Measurements from ENCODE around the gene BTBD10. TPM values are rescaled to one million over a fixed set of nuclear protein-coding genes. Genes with fewer than 3 reads are reported as not detected.

BTBD10 gene
- total RNA-seq, 2 donors from 2014 or later, result 26.1 to 28.0 TPM

DNA sequence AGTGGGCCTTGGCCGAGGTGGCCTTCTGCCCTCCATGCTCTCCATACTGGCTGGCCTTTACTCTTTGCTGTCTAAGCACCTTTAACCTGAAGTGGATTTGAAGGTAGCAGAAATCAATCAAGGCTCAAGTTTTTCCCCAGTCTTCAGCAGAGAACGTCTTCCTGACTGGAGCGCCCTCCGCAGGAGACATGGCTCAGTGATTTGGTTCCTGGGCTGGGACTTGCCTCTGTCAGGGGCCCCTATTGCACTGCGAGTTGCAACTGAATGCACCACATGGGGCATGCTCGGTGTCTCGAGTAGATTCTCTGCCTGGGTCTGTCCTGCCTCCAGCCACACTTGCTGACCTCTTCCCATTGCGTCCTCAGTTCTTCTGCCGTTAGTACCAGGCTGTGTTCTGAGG lies 105.8 kb downstream of the BTBD10 start:
- Histone ChIP-seq H3K27me3 (no peaks in the 10 kb centered on the region), H3K27ac (no peak overlapping the region), H3K36me3 (peaks cover 68% of the 10 kb centered on the region), H3K4me3 (no peak overlapping the region), H3K9me3 (no peaks in the 10 kb centered on the region), H3K4me1 (no peaks in the 10 kb centered on the region)
- DNase-seq (ENCODE audit: low spot score), result no peak
- TF ChIP-seq, protein P1, sequence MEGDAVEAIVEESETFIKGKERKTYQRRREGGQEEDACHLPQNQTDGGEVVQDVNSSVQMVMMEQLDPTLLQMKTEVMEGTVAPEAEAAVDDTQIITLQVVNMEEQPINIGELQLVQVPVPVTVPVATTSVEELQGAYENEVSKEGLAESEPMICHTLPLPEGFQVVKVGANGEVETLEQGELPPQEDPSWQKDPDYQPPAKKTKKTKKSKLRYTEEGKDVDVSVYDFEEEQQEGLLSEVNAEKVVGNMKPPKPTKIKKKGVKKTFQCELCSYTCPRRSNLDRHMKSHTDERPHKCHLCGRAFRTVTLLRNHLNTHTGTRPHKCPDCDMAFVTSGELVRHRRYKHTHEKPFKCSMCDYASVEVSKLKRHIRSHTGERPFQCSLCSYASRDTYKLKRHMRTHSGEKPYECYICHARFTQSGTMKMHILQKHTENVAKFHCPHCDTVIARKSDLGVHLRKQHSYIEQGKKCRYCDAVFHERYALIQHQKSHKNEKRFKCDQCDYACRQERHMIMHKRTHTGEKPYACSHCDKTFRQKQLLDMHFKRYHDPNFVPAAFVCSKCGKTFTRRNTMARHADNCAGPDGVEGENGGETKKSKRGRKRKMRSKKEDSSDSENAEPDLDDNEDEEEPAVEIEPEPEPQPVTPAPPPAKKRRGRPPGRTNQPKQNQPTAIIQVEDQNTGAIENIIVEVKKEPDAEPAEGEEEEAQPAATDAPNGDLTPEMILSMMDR (IDR thresholded peaks at IDR 0.05), result no peak

- Histone ChIP-seq H3K4me1 (no peaks in the 10 kb centered on the region), H3K36me3 (peaks cover 54% of the 10 kb centered on the region), H3K27me3 (no peaks in the 10 kb centered on the region), H3K4me3 (no peak overlapping the region), H3K27ac (no peak overlapping the region), H3K9me3 (no peaks in the 10 kb centered on the region)
- TF ChIP-seq, protein P1 (IDR thresholded peaks at IDR 0.05), result no peak
- DNase-seq (ENCODE audit: low spot score), result no peak
Measured at GRCh38 chr11:13355191-13355590, 107.8 kb downstream of the BTBD10 start.

- DNase-seq (ENCODE audit: low spot score), result no peak
- Histone ChIP-seq H3K27me3 (no peaks in the 10 kb centered on the region), H3K4me3 (no peak overlapping the region), H3K9me3 (no peaks in the 10 kb centered on the region), H3K36me3 (peaks cover 50% of the 10 kb centered on the region), H3K27ac (no peak overlapping the region), H3K4me1 (no peaks in the 10 kb centered on the region)
- TF ChIP-seq, protein P1 (IDR thresholded peaks at IDR 0.05), result no peak
Measured at GRCh38 chr11:13354335-13354734, 108.7 kb downstream of the BTBD10 start.

GRCh38 chr11:13352711-13353110 lies 110.3 kb downstream of the BTBD10 start:
- Histone ChIP-seq H3K4me1 (peaks cover 0 to 8% of the 10 kb centered on the region in 2 donors), H3K9me3 (no peaks in the 10 kb centered on the region), H3K36me3 (peaks cover 37% of the 10 kb centered on the region), H3K4me3 (no peak overlapping the region), H3K27ac (no peak overlapping the region), H3K27me3 (no peaks in the 10 kb centered on the region)
- no peak for DNase-seq (ENCODE audit: low spot score)
- TF ChIP-seq, protein P1 (IDR thresholded peaks at IDR 0.05), result no peak

GRCh38 chr11:13349581-13349980 lies 113.4 kb downstream of the BTBD10 start:
- peaks cover 0 to 8% of the 10 kb centered on the region in 2 donors for H3K4me1 ChIP-seq
- no peaks in the 10 kb centered on the region for H3K27me3 ChIP-seq
- peaks cover 8% of the 10 kb centered on the region for H3K36me3 ChIP-seq
- no peak for DNase-seq (ENCODE audit: low spot score)
- no peaks in the 10 kb centered on the region for H3K9me3 ChIP-seq
- no peak overlapping the region for H3K4me3 ChIP-seq
- TF ChIP-seq, protein P1 (IDR thresholded peaks at IDR 0.05), result no peak
- no peak overlapping the region for H3K27ac ChIP-seq

- Histone ChIP-seq H3K27ac (no peak overlapping the region), H3K9me3 (no peaks in the 10 kb centered on the region), H3K27me3 (no peaks in the 10 kb centered on the region), H3K4me3 (no peak overlapping the region), H3K36me3 (peaks cover 4% of the 10 kb centered on the region), H3K4me1 (peaks cover 0 to 8% of the 10 kb centered on the region in 2 donors)
- TF ChIP-seq, protein P1 (IDR thresholded peaks at IDR 0.05), result no peak
- no peak for DNase-seq (ENCODE audit: low spot score)
Measured at GRCh38 chr11:13349046-13349445, 114.0 kb downstream of the BTBD10 start.
